ENCODE data around the gene RNF220. TPM values are rescaled to one million over a fixed set of nuclear protein-coding genes. Genes with fewer than 3 reads are reported as not detected.

RNF220 gene
- total RNA-seq, 1 donor, result 158 TPM

DNA sequence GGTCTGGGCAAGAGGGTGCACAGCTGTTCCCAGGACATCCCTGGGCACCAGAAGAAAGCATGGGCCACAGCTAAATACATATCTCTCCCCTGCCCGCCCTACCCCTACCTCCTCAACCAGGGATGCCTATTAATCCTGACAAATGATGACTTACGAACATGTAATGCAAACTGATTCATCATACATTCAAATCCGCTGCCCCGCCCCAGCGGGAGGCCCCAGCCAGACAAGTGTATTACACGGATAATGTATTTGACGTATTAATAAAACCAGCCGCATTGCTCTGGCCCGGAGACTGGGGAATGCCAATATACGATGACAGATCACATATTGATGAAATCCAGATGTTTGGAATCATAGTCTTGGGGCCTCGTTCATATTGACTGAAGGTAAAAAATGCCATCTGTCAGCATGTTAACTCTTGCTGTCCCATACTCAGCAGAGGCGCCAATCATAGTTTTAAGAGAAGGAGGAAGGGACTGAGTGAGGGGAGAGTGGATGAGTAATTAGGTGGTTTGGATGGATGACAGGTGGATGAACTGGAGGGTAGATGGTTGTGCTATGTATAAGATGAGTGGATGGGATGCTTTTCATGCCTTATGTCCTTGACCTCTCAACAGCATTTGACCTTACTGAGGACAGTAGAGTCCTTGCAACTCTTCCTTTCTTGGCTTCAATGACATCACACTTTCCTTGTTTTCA is 201.0 kb downstream of the RNF220 start:
- DNase-seq (ENCODE audit: low read depth in 2 of 3, low spot score in 2 of 3), result no peak

DNA sequence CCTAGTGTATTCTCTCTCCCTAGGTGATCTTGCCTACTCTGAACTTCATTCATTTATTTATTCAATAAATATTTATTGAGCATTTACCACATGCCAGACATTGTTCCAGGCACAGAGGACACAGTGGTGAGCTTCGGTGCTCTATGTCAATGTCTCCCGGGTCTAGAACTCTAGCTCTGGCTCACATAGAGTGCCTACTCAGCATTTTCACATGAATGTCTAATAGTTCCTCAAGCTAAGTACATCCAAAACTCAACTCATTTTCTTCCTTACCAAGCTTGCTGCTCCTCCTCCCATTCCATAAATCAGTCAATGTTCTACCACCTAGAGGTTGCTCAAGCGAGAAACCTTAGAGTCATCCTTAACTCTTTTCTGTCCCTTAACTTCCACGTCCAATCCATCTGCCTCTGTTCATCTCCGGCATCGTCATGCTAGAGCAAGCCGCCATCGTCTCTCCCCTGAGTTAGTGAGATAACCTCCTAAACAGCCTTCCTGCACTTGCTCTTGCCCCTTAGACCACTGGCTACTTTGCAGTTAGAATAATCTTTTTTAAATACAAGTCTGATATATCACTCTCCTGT is 201.7 kb downstream of the RNF220 start:
- no peak for DNase-seq (ENCODE audit: low read depth in 2 of 3, low spot score in 2 of 3)

DNA sequence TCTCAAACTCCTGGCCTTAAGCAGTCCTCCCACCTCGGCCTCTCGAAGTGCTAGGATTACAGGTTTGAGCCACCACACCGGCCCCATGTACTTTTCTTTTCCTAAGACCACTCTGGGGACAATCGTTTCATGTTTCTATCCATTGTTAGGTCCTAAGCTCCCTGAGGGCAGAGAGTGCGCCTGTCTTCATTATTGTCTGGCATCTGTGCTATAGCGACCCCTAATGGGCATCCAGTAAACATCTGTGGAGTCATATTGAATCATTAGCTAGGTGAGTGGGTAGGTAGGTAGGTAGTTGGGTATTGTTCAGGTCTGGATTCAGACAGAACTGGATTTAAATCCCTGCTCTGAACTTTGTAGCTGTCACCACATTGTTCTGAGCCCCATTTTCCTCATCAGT is 203.1 kb downstream of the RNF220 start:
- DNase-seq (ENCODE audit: low read depth in 2 of 3, low spot score in 2 of 3), result no peak

DNA sequence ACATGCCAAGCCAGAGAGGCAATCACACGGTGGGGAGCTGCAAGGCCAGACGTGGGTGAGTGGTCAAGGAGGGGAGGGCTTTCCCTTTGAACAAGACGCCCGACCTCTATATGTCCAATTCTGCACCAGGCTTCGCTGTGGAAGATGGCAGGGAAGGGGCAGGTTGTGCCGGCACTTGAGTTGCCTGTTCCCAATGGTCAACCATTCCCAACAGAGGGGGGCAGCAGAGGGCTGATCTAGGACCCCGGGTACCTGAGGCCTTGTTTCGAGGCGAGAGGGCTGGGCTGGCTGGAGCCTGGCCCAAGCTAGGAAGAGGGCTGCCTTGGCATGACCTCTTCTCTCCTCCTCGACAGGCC is 204.3 kb downstream of the RNF220 start:
- no peak for DNase-seq (ENCODE audit: low read depth in 2 of 3, low spot score in 2 of 3)

DNA sequence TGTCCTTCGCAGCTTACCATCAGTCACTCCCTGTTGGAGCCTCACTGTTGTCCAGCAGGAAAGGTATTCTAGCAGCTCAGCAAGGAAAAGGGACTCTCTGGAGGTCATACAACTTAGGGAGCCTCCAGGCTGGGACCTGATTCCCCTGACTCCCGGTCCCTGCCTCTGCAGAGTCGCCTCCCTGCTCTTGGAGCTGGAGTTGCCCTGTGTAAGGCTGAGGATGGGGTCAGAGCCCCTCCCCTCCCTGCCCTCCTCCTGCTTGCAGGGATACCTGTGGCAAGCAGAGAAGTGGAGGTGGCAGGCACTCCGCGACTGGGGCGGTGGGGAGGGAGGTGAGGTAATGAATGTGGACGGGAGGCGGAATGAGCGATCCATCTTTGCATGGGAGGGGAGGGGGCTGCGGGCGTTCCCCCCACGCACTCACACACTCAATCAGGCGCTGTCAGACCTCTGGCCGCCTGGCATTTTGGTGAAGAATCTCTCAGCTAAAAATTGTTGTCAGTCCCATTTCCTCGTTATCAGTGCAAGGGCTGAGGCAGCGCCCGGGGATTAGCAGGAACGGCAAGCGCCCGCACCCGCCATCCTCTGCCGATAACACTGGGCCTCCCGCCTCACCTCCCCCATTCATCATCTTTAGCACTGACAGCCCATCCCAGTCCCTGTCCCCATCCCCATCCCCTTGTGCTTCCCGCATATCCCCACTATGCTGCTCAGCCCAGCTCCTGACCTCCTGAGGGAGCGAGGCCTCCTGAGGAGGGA is 204.9 kb downstream of the RNF220 start:
- no peak for DNase-seq (ENCODE audit: low read depth in 2 of 3, low spot score in 2 of 3)

DNA sequence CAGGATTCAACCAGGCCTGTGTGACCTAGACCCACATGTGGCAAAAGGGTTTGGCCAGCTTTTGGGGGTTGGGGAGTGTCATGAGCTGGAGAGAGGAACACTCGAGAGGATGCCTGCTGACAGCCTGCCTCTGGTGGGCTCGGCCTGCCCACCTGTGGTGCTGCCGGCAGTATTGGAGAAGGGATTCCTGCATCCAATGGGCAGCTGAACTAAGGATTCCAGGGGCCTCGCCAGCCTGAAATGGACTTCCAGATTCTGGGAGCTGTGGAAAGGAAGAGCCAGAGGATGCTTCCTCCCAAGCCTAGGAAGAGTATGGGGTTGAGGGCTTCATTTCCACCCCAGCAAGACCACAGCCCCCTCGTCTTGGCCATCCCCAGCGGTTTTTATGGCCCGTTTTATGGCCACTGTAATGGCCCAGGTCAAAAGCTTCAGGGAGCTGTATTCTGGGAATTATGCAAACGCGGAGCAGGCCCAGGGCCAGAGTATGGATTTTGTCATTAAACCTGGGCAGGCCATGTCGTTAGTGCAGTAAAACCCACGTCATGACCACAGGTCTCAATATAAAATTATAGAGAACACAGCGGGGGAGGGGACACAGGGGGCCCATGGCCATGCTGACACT is 205.6 kb downstream of the RNF220 start:
- DNase-seq (ENCODE audit: low read depth in 2 of 3, low spot score in 2 of 3), result no peak

DNA sequence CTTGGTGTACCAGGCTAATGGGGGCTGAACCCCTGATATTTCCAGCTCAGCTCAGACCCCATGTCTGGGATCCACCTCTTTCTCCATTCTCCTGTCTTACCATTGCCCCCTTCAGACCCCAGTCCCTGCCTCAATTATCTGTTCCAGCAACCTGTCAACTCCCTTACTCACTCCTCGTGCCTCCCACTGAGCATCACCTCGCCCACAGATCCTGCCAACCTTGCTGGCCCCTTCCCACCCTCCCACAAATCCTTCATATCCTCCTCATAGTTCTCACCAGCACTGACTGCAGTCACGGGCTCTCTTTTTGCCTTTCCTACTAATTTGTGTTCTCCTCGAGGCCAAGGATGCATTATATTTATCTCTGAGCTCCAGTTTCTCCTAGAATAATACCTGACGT is 206.4 kb downstream of the RNF220 start:
- DNase-seq (ENCODE audit: low read depth in 2 of 3, low spot score in 2 of 3), result no peak

DNA sequence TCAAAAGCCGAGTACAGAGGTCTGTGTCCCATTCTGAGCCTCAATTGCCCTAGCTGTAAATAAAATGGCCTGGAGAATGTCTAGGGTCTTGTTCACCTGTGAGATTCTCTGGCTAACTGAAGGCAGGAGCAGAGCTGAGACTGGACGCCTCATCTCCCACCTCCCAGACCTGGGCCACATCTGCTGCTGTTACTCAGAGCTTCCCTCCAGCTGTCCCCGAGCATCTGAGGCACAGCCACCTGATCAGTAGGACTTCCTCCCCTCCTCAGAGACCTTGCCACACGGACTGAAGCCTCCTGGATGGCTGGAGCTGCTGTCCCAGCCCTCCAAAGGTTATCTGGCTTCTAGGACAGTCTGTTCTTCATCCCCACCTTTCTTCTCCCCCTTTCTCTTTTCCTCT is 206.8 kb downstream of the RNF220 start:
- DNase-seq (ENCODE audit: low read depth in 2 of 3, low spot score in 2 of 3), result no peak

DNA sequence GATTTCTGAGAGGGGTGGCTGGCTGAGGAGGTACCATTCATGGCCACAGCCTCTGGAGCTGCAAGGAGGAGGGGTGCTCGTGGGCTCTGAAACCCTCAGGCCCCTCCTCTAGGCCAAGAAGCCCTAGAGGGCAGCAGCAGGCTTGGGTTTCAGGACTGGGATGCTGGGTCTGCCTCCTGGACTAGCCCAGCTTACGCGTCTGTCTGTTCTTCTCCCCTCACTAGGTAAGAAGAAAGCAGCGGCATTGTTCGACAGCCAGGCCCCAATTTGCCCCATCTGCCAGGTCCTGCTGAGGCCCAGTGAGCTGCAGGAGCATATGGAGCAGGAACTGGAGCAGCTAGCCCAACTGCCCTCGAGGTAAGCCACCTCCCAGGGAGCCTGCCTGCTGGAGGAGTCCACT is 208.9 kb downstream of the RNF220 start:
- no peak for DNase-seq (ENCODE audit: low read depth in 2 of 3, low spot score in 2 of 3)

DNA sequence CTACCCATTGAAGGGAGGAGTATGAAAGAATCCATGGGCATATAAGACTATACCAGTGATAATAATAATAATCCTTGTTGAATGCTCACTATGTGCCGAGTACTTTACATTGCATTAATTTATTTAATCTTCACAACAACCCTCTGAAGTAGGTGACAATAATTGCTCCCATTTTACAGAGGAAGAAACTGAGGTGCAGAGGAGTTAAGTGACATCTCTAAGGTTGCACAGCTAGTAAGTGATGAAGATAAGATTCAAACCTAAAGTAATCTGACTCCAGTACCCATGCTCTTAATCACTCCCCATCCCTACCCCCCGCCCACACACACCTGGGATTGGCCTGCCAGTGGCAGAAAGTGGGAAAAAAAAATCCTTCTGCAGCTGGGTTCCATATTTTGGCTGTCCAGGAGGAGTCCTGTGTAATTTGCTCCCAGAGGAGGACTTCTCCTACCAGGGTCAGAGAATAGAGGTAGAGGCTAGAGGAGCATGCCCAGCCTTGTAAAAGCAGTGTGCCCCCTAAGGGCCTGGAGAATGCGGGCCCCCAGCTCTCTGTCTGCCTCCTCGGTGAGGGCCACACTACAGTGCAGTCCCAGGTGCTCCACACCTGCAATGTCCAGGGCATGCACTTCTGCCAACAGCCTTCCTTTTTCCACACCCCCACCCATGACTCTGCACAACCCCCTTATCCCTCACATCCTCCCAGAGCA is 211.4 kb downstream of the RNF220 start:
- no peak for DNase-seq (ENCODE audit: low read depth in 2 of 3, low spot score in 2 of 3)

DNA sequence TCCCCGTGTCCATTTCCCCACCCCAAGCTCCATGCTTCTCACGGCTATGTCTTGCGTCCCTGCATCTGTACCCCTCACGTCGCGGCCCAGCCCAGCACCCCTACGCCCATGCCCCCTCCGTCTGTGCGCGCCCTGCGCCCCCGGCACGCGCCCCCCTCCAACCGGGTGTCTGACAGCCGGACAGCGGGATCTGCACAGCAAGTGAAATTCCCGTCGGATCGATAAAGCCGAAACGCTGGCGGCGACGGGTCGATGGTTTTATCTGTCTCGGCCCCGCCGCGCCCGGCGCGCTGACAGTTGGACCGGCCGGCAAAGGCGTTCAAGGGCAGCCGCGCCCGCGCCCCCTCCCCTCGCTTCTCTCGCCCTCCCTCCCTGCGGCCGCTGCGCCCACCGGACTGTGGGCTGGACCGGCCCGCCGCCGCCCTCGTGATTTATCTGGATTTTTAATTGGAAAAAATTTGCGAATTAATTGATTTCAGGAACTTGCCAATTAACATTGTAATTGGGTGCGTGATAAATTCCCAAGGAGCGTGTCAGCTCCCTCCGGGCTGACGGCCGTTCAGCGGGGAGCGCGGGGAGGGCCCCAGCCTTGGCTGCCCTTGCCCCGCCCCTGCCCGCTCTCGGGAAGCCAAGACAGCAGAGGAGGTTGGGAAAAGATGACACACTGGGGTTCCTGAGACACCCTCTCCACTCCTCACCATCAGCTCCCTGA is 212.1 kb downstream of the RNF220 start:
- no peak for DNase-seq (ENCODE audit: low read depth in 2 of 3, low spot score in 2 of 3)

DNA sequence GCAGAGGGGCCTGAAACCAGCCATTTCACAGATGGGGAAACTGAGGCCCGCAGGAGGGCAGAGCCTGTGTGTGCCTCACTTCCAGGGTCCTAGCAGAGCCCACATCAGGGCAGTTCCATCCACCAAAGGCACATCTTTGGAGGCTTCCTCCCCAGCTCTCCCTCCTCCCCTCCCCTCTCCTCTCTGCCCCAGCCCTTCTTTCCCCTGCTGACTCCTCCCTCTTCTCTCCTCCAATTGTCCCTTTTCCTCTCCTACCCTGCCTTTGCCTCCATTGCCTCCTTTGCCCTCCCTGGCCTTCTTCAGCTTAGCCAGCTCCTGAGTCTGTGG is 212.6 kb downstream of the RNF220 start:
- DNase-seq (ENCODE audit: low read depth in 2 of 3, low spot score in 2 of 3), result no peak

DNA sequence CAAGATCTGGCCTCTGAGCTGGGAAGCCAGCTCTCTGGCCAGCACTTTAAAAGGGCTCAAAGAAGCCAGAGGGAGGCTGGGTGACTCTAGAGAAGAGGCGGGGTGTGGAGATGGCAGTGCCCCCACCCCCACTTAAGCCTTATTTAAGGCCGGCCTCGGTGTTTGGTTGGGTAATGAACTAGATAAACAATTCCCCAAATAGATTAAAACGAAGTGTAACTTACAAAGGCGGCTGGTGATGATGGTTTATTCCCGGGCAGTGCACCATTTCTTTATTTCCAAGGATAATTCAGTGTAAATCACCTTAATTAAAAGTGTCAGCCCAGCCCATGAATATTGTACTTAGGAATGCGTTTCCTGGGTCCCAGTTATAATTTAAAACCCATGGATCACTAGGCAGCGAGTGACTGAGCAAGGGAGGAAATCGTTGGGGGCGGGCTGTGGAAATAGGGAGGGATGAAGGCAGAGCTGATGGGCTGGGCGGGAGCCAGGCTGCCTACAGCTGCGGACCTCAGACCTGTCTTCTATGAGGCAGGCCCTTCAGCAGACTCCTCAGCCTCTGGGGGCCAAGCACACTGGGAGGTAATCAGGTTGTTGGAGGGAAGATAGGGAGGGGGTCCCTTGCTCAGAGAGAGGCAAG is 214.3 kb downstream of the RNF220 start:
- no peak for DNase-seq (ENCODE audit: low read depth in 2 of 3, low spot score in 2 of 3)

DNA sequence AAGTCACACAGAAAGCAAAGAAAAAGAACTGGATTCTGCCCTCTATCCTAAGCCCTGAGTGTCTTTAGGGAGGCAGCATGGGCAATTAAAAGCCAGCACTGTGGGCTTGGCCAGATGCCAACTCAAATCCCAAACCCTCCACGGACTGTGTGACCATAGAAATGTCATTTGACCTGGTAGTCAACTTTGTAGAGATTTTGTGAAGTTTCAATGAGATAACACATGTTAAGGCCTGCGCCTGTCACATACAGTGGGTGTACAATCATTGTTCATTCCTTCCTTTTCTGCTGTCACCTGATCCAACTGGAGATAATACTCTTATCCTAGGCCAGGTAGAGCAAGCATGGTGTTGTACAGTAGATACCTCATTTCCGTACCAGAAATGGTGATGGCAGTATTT is 215.0 kb downstream of the RNF220 start:
- no peak for DNase-seq (ENCODE audit: low read depth in 2 of 3, low spot score in 2 of 3)

DNA sequence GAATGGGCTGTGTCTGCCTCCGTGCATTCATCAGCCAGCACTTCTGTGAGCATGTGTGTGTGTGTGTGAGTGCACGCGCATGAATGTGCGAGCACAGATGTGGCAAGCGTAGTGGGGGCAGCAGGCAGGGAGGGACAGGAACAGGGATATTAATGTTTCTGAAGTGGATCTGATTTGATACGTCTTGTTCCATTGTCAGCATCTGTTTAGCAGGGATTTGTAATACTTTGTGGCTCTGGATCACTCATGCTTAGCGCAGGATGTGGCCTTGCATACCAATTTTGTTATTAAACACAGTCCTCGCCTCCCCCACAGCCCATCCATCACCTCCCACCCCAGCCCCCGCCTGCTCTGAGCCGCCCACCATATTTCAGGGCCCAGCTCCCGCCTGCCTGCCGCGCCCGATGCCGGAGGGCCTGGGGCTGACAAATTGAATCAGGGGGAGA is 216.8 kb downstream of the RNF220 start:
- no peak for DNase-seq (ENCODE audit: low read depth in 2 of 3, low spot score in 2 of 3)

DNA sequence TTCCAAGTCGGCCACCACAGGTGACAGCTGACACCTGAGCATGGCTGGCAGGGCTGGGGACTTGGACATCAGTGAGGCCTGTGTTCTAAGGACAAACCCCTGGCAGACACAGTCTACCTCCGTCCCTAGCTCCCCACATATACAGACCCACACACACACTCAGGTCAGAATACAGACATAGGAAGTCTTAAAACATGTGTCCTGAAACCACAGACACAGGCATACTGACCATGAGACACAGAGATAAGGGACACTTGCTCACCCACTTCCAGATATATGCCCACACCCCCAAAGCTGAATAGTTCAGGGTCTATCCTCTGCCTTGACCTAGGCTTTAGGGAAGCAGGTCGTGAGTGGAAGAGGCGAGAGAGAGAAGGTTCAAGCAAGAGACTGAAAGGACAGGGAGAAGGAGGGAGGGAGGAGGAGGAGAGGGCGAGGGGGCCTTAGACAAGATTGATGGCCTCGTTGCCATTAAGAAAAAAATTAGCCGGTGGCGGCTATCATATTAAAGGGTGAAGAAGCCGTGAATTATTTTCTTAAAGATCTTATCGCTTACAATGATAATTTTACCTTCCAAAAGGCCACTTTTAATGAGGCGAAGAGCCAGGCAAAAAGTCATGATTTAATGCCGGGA is 219.3 kb downstream of the RNF220 start:
- no peak for DNase-seq (ENCODE audit: low read depth in 2 of 3, low spot score in 2 of 3)

DNA sequence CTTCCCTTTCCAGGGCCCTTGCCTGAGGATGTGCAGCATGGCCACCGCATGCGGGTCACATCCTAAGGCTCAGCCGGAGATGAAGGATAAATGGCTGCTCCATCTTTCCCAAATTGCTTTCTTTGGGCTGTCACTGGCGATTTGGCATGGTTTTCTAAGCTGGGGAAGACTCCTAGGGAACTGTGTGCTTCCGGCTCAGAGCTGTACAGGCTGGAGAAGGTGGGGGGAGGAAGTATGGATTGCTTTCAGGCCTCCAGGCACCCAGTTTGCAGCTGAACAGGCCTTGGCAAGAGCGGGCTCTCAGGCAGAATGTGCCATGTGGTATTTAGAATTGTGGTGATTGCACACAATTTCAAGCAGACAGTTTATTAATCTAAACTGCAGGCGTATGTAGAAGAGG is 220.3 kb downstream of the RNF220 start:
- DNase-seq (ENCODE audit: low read depth in 2 of 3, low spot score in 2 of 3), result no peak

DNA sequence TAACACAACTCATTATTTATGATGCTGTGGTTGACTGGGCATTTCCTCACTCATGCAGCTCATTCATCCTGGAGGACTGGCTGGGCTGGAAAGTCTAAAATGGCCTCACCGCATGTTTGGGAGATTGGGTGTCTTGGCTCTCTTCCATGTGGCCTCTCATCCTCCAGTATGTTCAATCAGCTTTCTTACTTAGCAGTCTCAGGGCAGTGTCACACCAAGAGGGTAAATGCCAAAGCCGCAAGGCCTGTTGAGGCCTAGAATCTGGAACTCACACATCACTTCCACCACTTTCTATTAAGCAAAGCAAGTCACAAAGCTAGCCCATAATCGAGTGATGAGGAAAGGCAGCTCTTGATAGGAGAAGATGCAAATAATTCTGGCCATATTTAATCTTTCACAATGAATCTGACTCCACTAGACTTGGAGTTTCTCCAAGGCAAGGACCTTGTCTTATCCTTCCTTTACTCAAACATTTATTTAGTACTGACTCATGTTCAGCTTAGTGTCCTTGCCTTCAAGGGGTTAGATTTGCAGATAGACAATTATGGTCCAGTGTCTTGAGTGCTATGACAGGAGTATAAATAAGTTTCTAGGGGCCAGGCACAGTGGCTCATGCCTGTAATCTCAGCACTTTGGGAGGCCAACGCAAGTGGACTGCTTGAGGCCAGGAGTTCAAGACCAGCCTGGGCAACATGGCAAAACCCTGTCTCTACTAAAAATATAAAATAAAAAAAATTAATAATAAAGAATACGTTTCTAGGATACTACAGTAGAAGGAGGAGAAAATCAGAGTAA is 224.1 kb downstream of the RNF220 start:
- DNase-seq (ENCODE audit: low read depth in 2 of 3, low spot score in 2 of 3), result no peak

DNA sequence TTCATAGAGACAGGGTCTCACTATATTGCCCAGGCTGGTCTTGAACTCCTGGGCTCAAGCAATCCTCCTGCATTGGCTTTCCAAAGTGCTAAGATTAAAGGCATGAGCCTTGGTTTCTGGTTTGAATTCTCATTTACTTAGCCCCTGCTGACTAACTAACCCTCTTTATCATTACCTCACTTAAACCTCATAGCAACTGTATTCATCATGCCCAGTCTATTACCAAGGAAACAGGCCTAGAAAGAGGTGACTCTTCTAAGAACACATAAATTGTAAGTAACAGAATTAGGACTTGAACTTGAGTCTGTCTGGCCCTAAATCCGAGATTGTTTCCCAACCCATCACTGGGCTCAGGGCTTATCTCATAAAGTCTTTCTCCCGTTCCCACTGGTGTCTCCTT is 225.1 kb downstream of the RNF220 start:
- no peak for DNase-seq (ENCODE audit: low read depth in 2 of 3, low spot score in 2 of 3)

All from hematopoietic multipotent progenitor cell (in vitro differentiated cells).